Smooth muscle cell (in vitro differentiated cells): ENCODE results near the gene DCHS1. TPM values are rescaled to one million over a fixed set of nuclear protein-coding genes. Genes with fewer than 3 reads are reported as not detected.
"Not testable (repeated sequence)": the region's sequence is repeated elsewhere in the genome, so short reads cannot be mapped to it uniquely, and the experiment has no call there.

ENCODE experiments used
- DNase-seq: peaks from one replicate; lab custom pipeline; 2025; ENCODE audit not compliant: unreplicated experiment; lab: John Stamatoyannopoulos, UW
- H2AFZ ChIP-seq: fragments of 200-600 bp; sonication (generic); 2 replicates; pipeline ENCODE4 v1.6.0; 2016; ENCODE audit warnings: antibody characterized with exemption, low read depth, mild to moderate bottlenecking
- H3F3A ChIP-seq: fragments of 200-600 bp; sonication (generic); 2 replicates; pipeline ENCODE4 v1.6.0; 2017; ENCODE audit warnings: antibody characterized with exemption, low read depth
- H3K27ac ChIP-seq: fragments of 200-600 bp; sonication (generic); 2 replicates; pipeline ENCODE4 v1.5.1; 2016; ENCODE audit warnings: low read depth, mild to moderate bottlenecking
- H3K27me3 ChIP-seq: fragments of 200-600 bp; sonication (generic); 2 replicates; pipeline ENCODE4 v1.6.1; 2016; ENCODE audit warnings: low read depth, mild to moderate bottlenecking
- H3K36me3 ChIP-seq: fragments of 200-600 bp; sonication (generic); 2 replicates; pipeline ENCODE4 v1.5.1; 2016; ENCODE audit warnings: low read depth
- H3K4me1 ChIP-seq: fragments of 200-600 bp; sonication (generic); 2 replicates; pipeline ENCODE4 v1.5.1; 2016; ENCODE audit warnings: low read depth
- H3K4me2 ChIP-seq: fragments of 200-600 bp; sonication (generic); 2 replicates; pipeline ENCODE4 v1.6.0; 2016; ENCODE audit warnings: mild to moderate bottlenecking
- H3K4me3 ChIP-seq: fragments of 200-600 bp; sonication (generic); 2 replicates; pipeline ENCODE4 v1.5.1; 2016; ENCODE audit warnings: mild to moderate bottlenecking
- H3K79me2 ChIP-seq: fragments of 200-600 bp; sonication (generic); 2 replicates; pipeline ENCODE4 v1.6.0; 2016; ENCODE audit warnings: low read depth, mild to moderate bottlenecking
- H3K9ac ChIP-seq: fragments of 200-600 bp; sonication (generic); 2 replicates; pipeline ENCODE4 v1.6.0; 2016; ENCODE audit warnings: low read depth
- H3K9me3 ChIP-seq: fragments of 200-600 bp; sonication (generic); replicated peaks from 2 replicates; pipeline ENCODE4 v1.5.1; 2016; ENCODE audit warnings: low read depth
- H4K20me1 ChIP-seq: fragments of 200-600 bp; sonication (generic); 2 replicates; pipeline ENCODE4 v1.6.0; 2016; ENCODE audit warnings: low read depth
- CTCF ChIP-seq: fragments of 200-600 bp; sonication (generic); IDR thresholded peaks from 2 replicates; pipeline ENCODE4 v1.5.1; 2017; ENCODE audit warnings: borderline replicate concordance, mild to moderate bottlenecking, antibody characterized with exemption; ENCODE audit not compliant: insufficient read depth, poor library complexity, severe bottlenecking
- WGBS: methylation state at CpG from one replicate; pipeline ENCODE4 v1.1.7; 2016; ENCODE audit warnings: low lambda C conversion rate; 5-methylcytosine and 5-hydroxymethylcytosine counted together
- polyA plus RNA-seq: library from polyadenylated mRNA; unstranded; fragments of >200 nt; fragmentation: Nextera tagmentation; extraction: Ambion mirVana; gene quantifications from 2 replicates; pipeline ENCODE4 v1.2.1, GENCODE V29; 2016
- total RNA-seq: library from RNA; depleted of rRNA; stranded (reverse); fragments of >200 nt; gene quantifications from 2 replicates; pipeline ENCODE4 v1.2.3, GENCODE V29; 2014

Gene DCHS1
- total and polyA plus RNA-seq, 2 experiments from 2014 or later = 24.5 to 34.2 TPM

- TF ChIP-seq CTCF = no peak
- Histone ChIP-seq H3F3A (no peaks in the 10 kb centered on the region), H4K20me1 (no peaks in the 10 kb centered on the region), H3K27ac (no peak overlapping the region), H3K9ac (no peak overlapping the region), H3K27me3 (no peaks in the 10 kb centered on the region), H3K36me3 (no peaks in the 10 kb centered on the region), H2AFZ (no peak overlapping the region), H3K9me3 (no peaks in the 10 kb centered on the region), H3K79me2 (no peaks in the 10 kb centered on the region), H3K4me3 (no peak overlapping the region), H3K4me1 (no peaks in the 10 kb centered on the region), H3K4me2 (no peak overlapping the region)
- 39% methylated on average over 1 of the region's 1 CpG for WGBS
- DNase-seq = no peak
Observed at GRCh38 chr11:6695377-6695776, 39.8 kb upstream of the DCHS1 start.

GRCh38 chr11:6694229-6694535, 38.6 kb upstream of the DCHS1 start:
- 14% methylated on average over 1 of the region's 1 CpG for WGBS
- no peaks in the 10 kb centered on the region for H3K27me3 ChIP-seq
- no peak overlapping the region for H3K4me3 ChIP-seq
- H3K4me2 ChIP-seq = peak overlapping the region; percentile 24
- no peak for TF ChIP-seq CTCF
- no peaks in the 10 kb centered on the region for H3K79me2 ChIP-seq
- no peak overlapping the region for H3K9ac ChIP-seq
- no peak overlapping the region for H2AFZ ChIP-seq
- peak overlapping the region; percentile 39 for H3K27ac ChIP-seq
- no peaks in the 10 kb centered on the region for H3K36me3 ChIP-seq
- H3F3A ChIP-seq = no peaks in the 10 kb centered on the region
- H3K4me1 ChIP-seq = no peaks in the 10 kb centered on the region
- no peak for DNase-seq
- no peaks in the 10 kb centered on the region for H3K9me3 ChIP-seq
- no peaks in the 10 kb centered on the region for H4K20me1 ChIP-seq

- peak overlapping the region; percentile 39 for H3K27ac ChIP-seq
- H3K4me2 ChIP-seq = no peak overlapping the region
- TF ChIP-seq CTCF = no peak
- no peak overlapping the region for H3K9ac ChIP-seq
- H3K79me2 ChIP-seq = no peaks in the 10 kb centered on the region
- no peaks in the 10 kb centered on the region for H3K36me3 ChIP-seq
- 100% methylated on average over 1 of the region's 1 CpG for WGBS
- no peak overlapping the region for H3K4me3 ChIP-seq
- H3K27me3 ChIP-seq = no peaks in the 10 kb centered on the region
- no peaks in the 10 kb centered on the region for H3K9me3 ChIP-seq
- no peaks in the 10 kb centered on the region for H3K4me1 ChIP-seq
- H4K20me1 ChIP-seq = no peaks in the 10 kb centered on the region
- H3F3A ChIP-seq = no peaks in the 10 kb centered on the region
- no peak overlapping the region for H2AFZ ChIP-seq
- no peak for DNase-seq
Observed at GRCh38 chr11:6693342-6694228, 38.0 kb upstream of the DCHS1 start.

GRCh38 chr11:6692128-6692527, 36.5 kb upstream of the DCHS1 start:
- no peak for DNase-seq
- H3K9ac ChIP-seq = no peak overlapping the region
- H3K9me3 ChIP-seq = no peaks in the 10 kb centered on the region
- H3K4me3 ChIP-seq = no peak overlapping the region
- no peaks in the 10 kb centered on the region for H3F3A ChIP-seq
- no peaks in the 10 kb centered on the region for H3K4me1 ChIP-seq
- no peaks in the 10 kb centered on the region for H3K27me3 ChIP-seq
- H3K4me2 ChIP-seq = no peak overlapping the region
- no peaks in the 10 kb centered on the region for H3K79me2 ChIP-seq
- H2AFZ ChIP-seq = no peak overlapping the region
- no peak overlapping the region for H3K27ac ChIP-seq
- H4K20me1 ChIP-seq = no peaks in the 10 kb centered on the region
- TF ChIP-seq CTCF = no peak
- no peaks in the 10 kb centered on the region for H3K36me3 ChIP-seq

- not testable (repeated sequence) for H4K20me1 ChIP-seq, H3K9ac ChIP-seq, H3F3A ChIP-seq, H3K36me3 ChIP-seq, H3K27me3 ChIP-seq, H3K4me2 ChIP-seq, H3K79me2 ChIP-seq, H3K4me1 ChIP-seq, DNase-seq, H3K4me3 ChIP-seq, H3K9me3 ChIP-seq, H3K27ac ChIP-seq, H2AFZ ChIP-seq
- 59% methylated on average over 9 of the region's 11 CpGs for WGBS
Observed at GRCh38 chr11:6690431-6691132, 35.0 kb upstream of the DCHS1 start.
